Body of pancreas (tissue), 4 donors: ENCODE data around the gene ZNF407.

Source experiments
- POLR2A ChIP-seq, 3 donors: fragments of 450-650 bp; IDR thresholded peaks; one replicate each; pipeline ENCODE4 v1.6.1; 2016; ENCODE audit warnings: antibody characterized with exemption in 3 of 3, mild to moderate bottlenecking in 2 of 3
- TF ChIP-seq, protein P1 (sequence below), 7 experiments: fragments of 450-650 bp in 4 of 7; fragments of 200-600 bp in 3 of 7; sonication (generic) in 3 of 7; IDR thresholded peaks; one replicate each; pipeline ENCODE4 v1.5.1; 2016 to 2019; ENCODE audit warnings: antibody characterized with exemption in 7 of 7

GRCh38 chr18:75071866-75072671 is 474.4 kb downstream of the ZNF407 start:
- TF ChIP-seq, protein P1, sequence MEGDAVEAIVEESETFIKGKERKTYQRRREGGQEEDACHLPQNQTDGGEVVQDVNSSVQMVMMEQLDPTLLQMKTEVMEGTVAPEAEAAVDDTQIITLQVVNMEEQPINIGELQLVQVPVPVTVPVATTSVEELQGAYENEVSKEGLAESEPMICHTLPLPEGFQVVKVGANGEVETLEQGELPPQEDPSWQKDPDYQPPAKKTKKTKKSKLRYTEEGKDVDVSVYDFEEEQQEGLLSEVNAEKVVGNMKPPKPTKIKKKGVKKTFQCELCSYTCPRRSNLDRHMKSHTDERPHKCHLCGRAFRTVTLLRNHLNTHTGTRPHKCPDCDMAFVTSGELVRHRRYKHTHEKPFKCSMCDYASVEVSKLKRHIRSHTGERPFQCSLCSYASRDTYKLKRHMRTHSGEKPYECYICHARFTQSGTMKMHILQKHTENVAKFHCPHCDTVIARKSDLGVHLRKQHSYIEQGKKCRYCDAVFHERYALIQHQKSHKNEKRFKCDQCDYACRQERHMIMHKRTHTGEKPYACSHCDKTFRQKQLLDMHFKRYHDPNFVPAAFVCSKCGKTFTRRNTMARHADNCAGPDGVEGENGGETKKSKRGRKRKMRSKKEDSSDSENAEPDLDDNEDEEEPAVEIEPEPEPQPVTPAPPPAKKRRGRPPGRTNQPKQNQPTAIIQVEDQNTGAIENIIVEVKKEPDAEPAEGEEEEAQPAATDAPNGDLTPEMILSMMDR (IDR thresholded peaks at IDR 0.05) = no peak
- TF ChIP-seq POLR2A (IDR thresholded peaks at IDR 0.05) = no peak
